Esophagus muscularis mucosa (tissue), 4 donors: ENCODE measurements around the gene REPS2.

Source experiments
- CTCF ChIP-seq, 3 experiments: fragments of 200-600 bp in 2 of 3; fragments of 450-650 bp in 1 of 3; sonication (generic) in 2 of 3; IDR thresholded peaks; one replicate each; pipeline ENCODE4 v1.5.1; 2017 to 2019; ENCODE audit warnings: antibody characterized with exemption in 3 of 3, mild to moderate bottlenecking in 2 of 3, moderate library complexity in 1 of 3
- EP300 ChIP-seq: sonication (generic); formaldehyde crosslinking; IDR thresholded peaks from one replicate; pipeline ENCODE4 v1.6.1; 2017; ENCODE audit warnings: antibody characterized with exemption
- POLR2A ChIP-seq: fragments of 450-650 bp; IDR thresholded peaks from one replicate; pipeline ENCODE4 v1.6.1; 2017; ENCODE audit warnings: antibody characterized with exemption, moderate library complexity, mild to moderate bottlenecking, low read depth
- POLR2AphosphoS5 ChIP-seq, 2 donors: sonication (generic); formaldehyde crosslinking; IDR thresholded peaks; one replicate each; pipeline ENCODE4 v1.6.1; 2017; ENCODE audit warnings: antibody characterized with exemption in 2 of 2

GRCh38 chrX:16920075-16920474 lies 26.4 kb upstream of the REPS2 start:
- TF ChIP-seq CTCF (IDR thresholded peaks at IDR 0.05) (no peak), POLR2A (no peak), EP300 (no peak), POLR2AphosphoS5 (IDR thresholded peaks at IDR 0.05) (no peak)
